Smooth muscle cell (in vitro differentiated cells): ENCODE measurements around the gene KCNH1. TPM values are rescaled to one million over a fixed set of nuclear protein-coding genes. Genes with fewer than 3 reads are reported as not detected.

Experiments
- DNase-seq: peaks from one replicate; lab custom pipeline; 2025; ENCODE audit not compliant: unreplicated experiment; lab: John Stamatoyannopoulos, UW
- H2AFZ ChIP-seq: fragments of 200-600 bp; sonication (generic); 2 replicates; pipeline ENCODE4 v1.6.0; 2016; ENCODE audit warnings: antibody characterized with exemption, low read depth, mild to moderate bottlenecking
- H3F3A ChIP-seq: fragments of 200-600 bp; sonication (generic); 2 replicates; pipeline ENCODE4 v1.6.0; 2017; ENCODE audit warnings: antibody characterized with exemption, low read depth
- H3K27ac ChIP-seq: fragments of 200-600 bp; sonication (generic); 2 replicates; pipeline ENCODE4 v1.5.1; 2016; ENCODE audit warnings: low read depth, mild to moderate bottlenecking
- H3K27me3 ChIP-seq: fragments of 200-600 bp; sonication (generic); 2 replicates; pipeline ENCODE4 v1.6.1; 2016; ENCODE audit warnings: low read depth, mild to moderate bottlenecking
- H3K36me3 ChIP-seq: fragments of 200-600 bp; sonication (generic); 2 replicates; pipeline ENCODE4 v1.5.1; 2016; ENCODE audit warnings: low read depth
- H3K4me1 ChIP-seq: fragments of 200-600 bp; sonication (generic); 2 replicates; pipeline ENCODE4 v1.5.1; 2016; ENCODE audit warnings: low read depth
- H3K4me2 ChIP-seq: fragments of 200-600 bp; sonication (generic); 2 replicates; pipeline ENCODE4 v1.6.0; 2016; ENCODE audit warnings: mild to moderate bottlenecking
- H3K4me3 ChIP-seq: fragments of 200-600 bp; sonication (generic); 2 replicates; pipeline ENCODE4 v1.5.1; 2016; ENCODE audit warnings: mild to moderate bottlenecking
- H3K79me2 ChIP-seq: fragments of 200-600 bp; sonication (generic); 2 replicates; pipeline ENCODE4 v1.6.0; 2016; ENCODE audit warnings: low read depth, mild to moderate bottlenecking
- H3K9ac ChIP-seq: fragments of 200-600 bp; sonication (generic); 2 replicates; pipeline ENCODE4 v1.6.0; 2016; ENCODE audit warnings: low read depth
- H3K9me3 ChIP-seq: fragments of 200-600 bp; sonication (generic); replicated peaks from 2 replicates; pipeline ENCODE4 v1.5.1; 2016; ENCODE audit warnings: low read depth
- H4K20me1 ChIP-seq: fragments of 200-600 bp; sonication (generic); 2 replicates; pipeline ENCODE4 v1.6.0; 2016; ENCODE audit warnings: low read depth
- WGBS: methylation state at CpG from one replicate; pipeline ENCODE4 v1.1.7; 2016; ENCODE audit warnings: low lambda C conversion rate; 5-methylcytosine and 5-hydroxymethylcytosine counted together
- polyA plus RNA-seq: library from polyadenylated mRNA; unstranded; fragments of >200 nt; fragmentation: Nextera tagmentation; extraction: Ambion mirVana; gene quantifications from 2 replicates; pipeline ENCODE4 v1.2.1, GENCODE V29; 2016
- total RNA-seq: library from RNA; depleted of rRNA; stranded (reverse); fragments of >200 nt; gene quantifications from 2 replicates; pipeline ENCODE4 v1.2.3, GENCODE V29; 2014
- TF ChIP-seq, protein P1 (sequence below): fragments of 200-600 bp; sonication (generic); IDR thresholded peaks from 2 replicates; pipeline ENCODE4 v1.5.1; 2017; ENCODE audit warnings: borderline replicate concordance, mild to moderate bottlenecking, antibody characterized with exemption; ENCODE audit not compliant: insufficient read depth, poor library complexity, severe bottlenecking

KCNH1 gene
- total and polyA plus RNA-seq, 2 experiments from 2014 or later: 0.30 to 1.9 TPM

DNA sequence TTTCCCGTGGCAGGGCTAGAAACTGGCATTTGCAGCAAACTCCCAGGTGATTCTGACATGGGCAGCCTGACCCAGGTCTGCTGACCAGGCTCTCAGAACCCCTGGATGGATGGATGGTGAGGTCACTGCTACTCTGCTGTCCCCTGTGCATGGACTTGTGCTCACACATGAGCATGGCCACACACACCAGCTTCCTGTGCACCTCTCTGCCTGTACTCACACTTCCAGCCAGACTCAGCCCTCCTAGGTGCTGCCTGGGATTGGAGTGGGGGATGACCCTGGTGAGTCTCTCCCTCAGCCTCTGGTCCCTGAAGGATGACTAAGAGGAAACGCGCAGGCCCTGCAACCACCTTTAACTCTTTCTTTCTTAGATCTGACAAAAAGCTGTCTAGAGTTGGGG, 444.1 kb downstream of the KCNH1 start:
- no peak overlapping the region for H3K4me2 ChIP-seq
- no peaks in the 10 kb centered on the region for H3F3A ChIP-seq
- H3K79me2 ChIP-seq: no peaks in the 10 kb centered on the region
- no peaks in the 10 kb centered on the region for H4K20me1 ChIP-seq
- no peak overlapping the region for H3K27ac ChIP-seq
- peaks cover 28% of the 10 kb centered on the region for H3K27me3 ChIP-seq
- no peak overlapping the region for H2AFZ ChIP-seq
- DNase-seq: no peak
- no peak overlapping the region for H3K9ac ChIP-seq
- H3K36me3 ChIP-seq: no peaks in the 10 kb centered on the region
- TF ChIP-seq, protein P1, sequence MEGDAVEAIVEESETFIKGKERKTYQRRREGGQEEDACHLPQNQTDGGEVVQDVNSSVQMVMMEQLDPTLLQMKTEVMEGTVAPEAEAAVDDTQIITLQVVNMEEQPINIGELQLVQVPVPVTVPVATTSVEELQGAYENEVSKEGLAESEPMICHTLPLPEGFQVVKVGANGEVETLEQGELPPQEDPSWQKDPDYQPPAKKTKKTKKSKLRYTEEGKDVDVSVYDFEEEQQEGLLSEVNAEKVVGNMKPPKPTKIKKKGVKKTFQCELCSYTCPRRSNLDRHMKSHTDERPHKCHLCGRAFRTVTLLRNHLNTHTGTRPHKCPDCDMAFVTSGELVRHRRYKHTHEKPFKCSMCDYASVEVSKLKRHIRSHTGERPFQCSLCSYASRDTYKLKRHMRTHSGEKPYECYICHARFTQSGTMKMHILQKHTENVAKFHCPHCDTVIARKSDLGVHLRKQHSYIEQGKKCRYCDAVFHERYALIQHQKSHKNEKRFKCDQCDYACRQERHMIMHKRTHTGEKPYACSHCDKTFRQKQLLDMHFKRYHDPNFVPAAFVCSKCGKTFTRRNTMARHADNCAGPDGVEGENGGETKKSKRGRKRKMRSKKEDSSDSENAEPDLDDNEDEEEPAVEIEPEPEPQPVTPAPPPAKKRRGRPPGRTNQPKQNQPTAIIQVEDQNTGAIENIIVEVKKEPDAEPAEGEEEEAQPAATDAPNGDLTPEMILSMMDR: no peak
- WGBS: 86% methylated on average over 3 of the region's 3 CpGs
- H3K4me3 ChIP-seq: no peak overlapping the region
- no peaks in the 10 kb centered on the region for H3K9me3 ChIP-seq
- H3K4me1 ChIP-seq: no peaks in the 10 kb centered on the region

DNA sequence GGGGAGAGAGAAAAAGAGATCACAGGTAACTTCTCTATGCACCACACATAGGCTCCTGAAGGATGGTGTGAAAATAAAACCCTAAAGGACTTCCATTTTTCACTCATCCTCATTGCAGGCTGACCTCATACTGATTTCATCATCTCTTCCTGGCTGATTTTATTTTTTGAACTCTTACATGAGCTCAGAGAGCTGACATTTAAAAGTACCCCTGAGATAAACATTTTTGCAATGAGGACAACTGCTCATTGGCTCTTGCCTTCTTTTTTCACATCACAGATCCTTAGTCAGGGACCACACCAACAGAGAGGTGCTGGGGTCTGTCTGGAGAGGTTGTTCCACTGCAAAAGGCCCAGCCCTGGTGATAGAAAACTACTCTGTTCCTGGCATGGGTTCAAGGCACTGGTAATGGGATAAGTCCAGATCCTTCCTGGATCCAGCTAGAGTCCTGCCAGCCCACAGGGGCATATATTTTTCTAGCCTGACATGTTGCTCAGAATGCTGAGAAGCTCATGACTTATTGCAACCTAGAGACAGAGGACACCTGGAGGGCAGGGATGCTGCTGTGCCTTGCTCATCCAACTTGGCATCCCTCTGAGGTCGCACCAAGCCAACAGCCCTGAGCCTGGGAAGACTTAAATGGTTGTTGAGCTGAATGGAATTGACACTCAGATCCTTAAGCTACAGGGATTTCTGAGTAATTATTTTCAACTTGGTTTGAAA, 445.3 kb downstream of the KCNH1 start:
- H3K9me3 ChIP-seq: no peaks in the 10 kb centered on the region
- DNase-seq: no peak
- H3K27ac ChIP-seq: no peak overlapping the region
- TF ChIP-seq, protein P1: no peak
- H3K79me2 ChIP-seq: no peaks in the 10 kb centered on the region
- no peak overlapping the region for H2AFZ ChIP-seq
- no peak overlapping the region for H3K4me2 ChIP-seq
- no peaks in the 10 kb centered on the region for H4K20me1 ChIP-seq
- no peaks in the 10 kb centered on the region for H3K4me1 ChIP-seq
- no peaks in the 10 kb centered on the region for H3K36me3 ChIP-seq
- H3F3A ChIP-seq: no peaks in the 10 kb centered on the region
- no peak overlapping the region for H3K4me3 ChIP-seq
- H3K9ac ChIP-seq: no peak overlapping the region
- WGBS: 90% methylated on average over 1 of the region's 1 CpG
- H3K27me3 ChIP-seq: peaks cover 21% of the 10 kb centered on the region

DNA sequence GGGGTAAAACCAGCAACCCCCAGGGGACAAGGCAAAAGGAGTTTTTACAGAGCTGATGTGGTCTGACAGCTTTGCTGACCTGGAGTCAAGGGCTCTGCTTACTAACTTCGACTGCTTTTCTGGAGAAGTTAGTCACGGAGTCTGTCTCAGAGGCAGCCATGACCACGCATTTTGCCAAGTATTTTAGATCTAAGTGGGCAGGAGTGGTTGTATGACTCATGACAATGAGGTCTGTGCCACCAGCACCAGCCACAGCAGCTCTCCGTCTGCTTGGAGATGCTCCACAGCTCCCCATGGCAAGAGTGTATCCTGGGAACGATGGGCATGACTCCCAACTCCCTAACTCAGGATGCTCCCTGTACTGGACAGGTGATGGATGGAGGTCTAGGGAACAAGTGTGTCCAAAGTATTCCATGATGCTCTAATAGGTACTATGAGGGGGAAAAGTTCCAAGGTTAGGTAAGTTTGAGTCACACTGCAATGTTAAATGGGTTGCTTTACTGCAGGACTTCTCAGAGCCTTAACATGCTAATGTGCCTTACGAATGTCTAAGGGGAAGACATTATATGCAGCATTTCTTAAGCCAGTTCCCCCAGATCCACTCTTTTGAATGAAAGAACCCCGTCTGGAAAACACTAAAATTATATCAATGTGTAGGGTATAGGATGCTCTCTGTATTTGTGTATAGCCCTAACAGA, 446.2 kb downstream of the KCNH1 start:
- H3K9ac ChIP-seq: no peak overlapping the region
- no peak for DNase-seq
- H3K27me3 ChIP-seq: peaks cover 12% of the 10 kb centered on the region
- H3K4me1 ChIP-seq: no peaks in the 10 kb centered on the region
- H3K4me2 ChIP-seq: no peak overlapping the region
- H3K9me3 ChIP-seq: no peaks in the 10 kb centered on the region
- H3K36me3 ChIP-seq: no peaks in the 10 kb centered on the region
- no peak overlapping the region for H3K4me3 ChIP-seq
- no peaks in the 10 kb centered on the region for H3K79me2 ChIP-seq
- H3K27ac ChIP-seq: no peak overlapping the region
- TF ChIP-seq, protein P1: no peak
- 76% methylated on average over 7 of the region's 7 CpGs for WGBS
- H2AFZ ChIP-seq: no peak overlapping the region
- no peaks in the 10 kb centered on the region for H3F3A ChIP-seq
- H4K20me1 ChIP-seq: no peaks in the 10 kb centered on the region
